Coronary artery (tissue), 2 donors: ENCODE measurements around the gene CD34.

Experiments
- DNase-seq: peaks from one replicate; pipeline ENCODE4 v3.0.0-alpha.2; 2017; ENCODE audit warnings: low spot score
- H3K27ac ChIP-seq, 2 donors: fragments of 200-600 bp; sonication (generic); one replicate each; pipeline ENCODE4 v1.5.1; 2016 to 2019
- H3K4me3 ChIP-seq: fragments of 200-600 bp; sonication (generic); 2 replicates; pipeline ENCODE4 v1.5.1; 2016; ENCODE audit warnings: mild to moderate bottlenecking, moderate library complexity
- TF ChIP-seq, protein P1 (sequence below): fragments of 200-600 bp; sonication (generic); IDR thresholded peaks from one replicate; pipeline ENCODE4 v1.5.1; 2019; ENCODE audit warnings: antibody characterized with exemption

The CD34 gene

DNA sequence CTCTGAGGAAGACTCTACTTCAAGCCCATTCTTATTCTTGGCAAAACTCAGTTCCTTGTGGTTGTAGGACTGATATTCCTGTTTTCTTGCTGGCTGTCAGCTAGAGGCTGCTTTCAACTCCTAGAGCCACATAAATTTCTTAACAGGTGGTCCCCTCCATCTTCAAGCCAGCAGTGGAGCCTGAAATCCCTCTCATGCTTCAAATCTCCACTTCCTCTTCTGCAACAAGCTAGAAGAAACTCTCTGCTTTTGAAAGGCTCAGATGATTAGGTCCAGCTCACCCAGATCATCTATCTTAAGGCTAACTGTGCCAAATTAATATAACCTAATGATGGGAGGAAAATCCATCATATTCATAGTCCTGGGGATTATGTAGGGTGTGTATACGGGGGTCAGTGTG lies 43.2 kb upstream of the CD34 start:
- TF ChIP-seq, protein P1, sequence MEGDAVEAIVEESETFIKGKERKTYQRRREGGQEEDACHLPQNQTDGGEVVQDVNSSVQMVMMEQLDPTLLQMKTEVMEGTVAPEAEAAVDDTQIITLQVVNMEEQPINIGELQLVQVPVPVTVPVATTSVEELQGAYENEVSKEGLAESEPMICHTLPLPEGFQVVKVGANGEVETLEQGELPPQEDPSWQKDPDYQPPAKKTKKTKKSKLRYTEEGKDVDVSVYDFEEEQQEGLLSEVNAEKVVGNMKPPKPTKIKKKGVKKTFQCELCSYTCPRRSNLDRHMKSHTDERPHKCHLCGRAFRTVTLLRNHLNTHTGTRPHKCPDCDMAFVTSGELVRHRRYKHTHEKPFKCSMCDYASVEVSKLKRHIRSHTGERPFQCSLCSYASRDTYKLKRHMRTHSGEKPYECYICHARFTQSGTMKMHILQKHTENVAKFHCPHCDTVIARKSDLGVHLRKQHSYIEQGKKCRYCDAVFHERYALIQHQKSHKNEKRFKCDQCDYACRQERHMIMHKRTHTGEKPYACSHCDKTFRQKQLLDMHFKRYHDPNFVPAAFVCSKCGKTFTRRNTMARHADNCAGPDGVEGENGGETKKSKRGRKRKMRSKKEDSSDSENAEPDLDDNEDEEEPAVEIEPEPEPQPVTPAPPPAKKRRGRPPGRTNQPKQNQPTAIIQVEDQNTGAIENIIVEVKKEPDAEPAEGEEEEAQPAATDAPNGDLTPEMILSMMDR = no peak
- no peak for DNase-seq
- Histone ChIP-seq H3K4me3 (no peak overlapping the region), H3K27ac (no peak overlapping the region)

DNA sequence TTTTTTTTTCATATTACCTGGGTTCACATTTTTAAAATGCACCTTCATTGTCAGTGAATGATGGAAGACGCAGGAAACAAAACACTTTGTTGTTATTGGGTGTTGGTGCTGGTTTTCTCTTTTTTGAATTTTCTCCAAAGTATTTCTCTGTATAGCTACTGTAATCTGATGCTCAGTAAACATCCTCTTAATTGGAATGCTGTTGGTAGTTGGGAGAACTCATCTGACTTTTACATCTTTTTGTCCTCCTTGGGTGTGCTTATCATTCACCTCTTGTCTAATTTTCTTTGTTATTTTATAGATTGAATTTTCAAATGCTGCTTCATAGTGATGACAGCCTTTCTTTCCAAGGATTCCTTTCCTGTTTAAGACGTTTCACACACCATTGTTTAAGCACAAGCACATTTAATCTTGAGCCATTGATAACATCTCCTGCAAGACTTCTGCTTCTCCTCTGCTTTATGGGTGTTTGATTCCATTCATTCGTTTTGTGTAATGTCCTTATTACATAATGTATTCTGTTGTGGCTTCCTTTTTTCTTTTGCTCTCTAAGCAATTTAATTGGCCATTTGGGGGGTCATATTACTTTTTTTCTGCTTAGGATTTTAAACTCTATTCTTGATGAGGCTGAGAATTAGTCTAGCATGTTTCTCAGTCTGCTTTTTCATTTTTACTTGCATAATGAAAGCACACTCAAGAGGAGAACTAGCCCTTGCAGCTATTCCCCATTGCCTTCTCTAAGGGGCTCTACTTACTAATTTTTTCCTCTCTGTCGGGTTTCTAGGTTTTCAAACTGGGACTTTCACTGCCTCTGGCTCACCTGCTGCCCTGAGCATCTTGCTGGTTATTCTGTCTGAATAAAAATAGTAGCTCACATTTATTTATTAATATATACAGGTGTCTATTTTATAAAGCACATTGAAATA lies 42.0 kb upstream of the CD34 start:
- TF ChIP-seq, protein P1 = no peak
- no peak overlapping the region for H3K4me3 ChIP-seq
- H3K27ac ChIP-seq = no peak overlapping the region
- no peak for DNase-seq

DNA sequence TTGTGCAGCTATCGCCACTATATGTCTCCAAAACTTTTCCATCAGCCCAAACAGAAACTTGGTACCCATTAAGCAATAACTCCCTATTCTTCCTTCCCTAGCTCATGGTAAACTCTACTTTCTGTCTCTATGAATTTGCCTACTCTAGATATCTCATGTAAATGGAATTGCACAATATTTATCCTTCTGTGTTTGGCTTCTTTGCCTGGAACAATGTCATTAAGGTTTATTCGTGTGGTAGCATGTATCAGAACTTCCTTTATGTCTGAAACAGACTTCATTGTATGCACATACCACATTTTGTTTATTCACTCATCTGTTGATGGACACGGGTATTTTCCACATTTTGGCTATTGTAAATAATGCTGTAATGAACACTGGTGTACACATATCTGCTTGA lies 40.7 kb upstream of the CD34 start:
- H3K4me3 ChIP-seq = no peak overlapping the region
- DNase-seq = no peak
- no peak overlapping the region for H3K27ac ChIP-seq
- TF ChIP-seq, protein P1 = no peak

DNA sequence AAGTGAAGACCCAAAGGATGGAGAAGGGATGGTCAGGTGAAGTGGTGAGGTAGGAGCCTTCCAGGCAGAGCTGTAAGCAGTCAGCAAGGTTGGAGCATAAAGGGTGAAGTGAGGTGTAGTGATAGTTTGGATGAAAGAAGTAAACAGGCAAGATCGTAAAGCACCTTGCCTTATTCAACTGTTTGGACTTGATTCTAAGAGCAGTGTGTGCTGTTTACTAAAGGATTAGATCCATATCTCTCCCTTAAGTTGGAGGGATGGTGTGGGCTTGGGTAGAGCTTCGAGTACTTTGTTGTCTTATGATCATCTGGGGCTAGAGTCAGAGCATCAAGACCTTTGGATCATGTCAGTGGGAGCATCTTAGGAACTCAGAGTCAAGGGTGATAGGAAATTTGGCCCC lies 39.8 kb upstream of the CD34 start:
- H3K4me3 ChIP-seq = no peak overlapping the region
- no peak overlapping the region for H3K27ac ChIP-seq

DNA sequence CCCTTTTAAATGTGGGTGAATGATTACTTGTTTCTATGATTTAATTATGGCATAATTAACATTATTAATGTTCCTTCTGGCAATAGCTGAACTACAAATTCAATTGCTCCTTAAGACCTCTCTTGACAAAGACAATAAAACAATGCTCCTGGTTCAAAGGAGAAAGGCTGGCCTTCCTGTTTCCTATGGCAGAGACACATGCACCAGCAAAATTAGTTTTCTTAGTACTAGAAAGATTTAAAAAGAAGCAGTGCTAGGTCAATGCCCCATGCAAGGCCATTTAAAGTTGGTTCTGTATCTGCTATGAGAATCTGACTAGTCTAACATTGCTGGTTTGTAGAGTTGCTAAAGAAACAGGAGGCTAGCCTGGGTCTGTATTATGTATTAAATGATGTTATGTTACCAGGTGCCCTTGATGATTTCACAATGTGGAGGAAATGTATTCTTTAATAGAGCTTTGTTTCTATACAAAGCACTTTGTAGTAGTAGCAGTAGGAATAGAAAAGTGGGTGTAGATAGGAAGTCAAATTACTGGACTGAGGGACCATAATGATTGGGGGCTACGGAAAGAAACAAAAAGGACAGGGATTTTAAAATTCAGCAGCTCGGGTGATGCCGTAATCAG lies 38.8 kb upstream of the CD34 start:
- DNase-seq = no peak
- TF ChIP-seq, protein P1 = no peak
- Histone ChIP-seq H3K27ac (no peak overlapping the region), H3K4me3 (no peak overlapping the region)

More for the DNA sequence above, 39.8 kb upstream of the CD34 start:
- DNase-seq = no peak
- TF ChIP-seq, protein P1 = no peak

DNA sequence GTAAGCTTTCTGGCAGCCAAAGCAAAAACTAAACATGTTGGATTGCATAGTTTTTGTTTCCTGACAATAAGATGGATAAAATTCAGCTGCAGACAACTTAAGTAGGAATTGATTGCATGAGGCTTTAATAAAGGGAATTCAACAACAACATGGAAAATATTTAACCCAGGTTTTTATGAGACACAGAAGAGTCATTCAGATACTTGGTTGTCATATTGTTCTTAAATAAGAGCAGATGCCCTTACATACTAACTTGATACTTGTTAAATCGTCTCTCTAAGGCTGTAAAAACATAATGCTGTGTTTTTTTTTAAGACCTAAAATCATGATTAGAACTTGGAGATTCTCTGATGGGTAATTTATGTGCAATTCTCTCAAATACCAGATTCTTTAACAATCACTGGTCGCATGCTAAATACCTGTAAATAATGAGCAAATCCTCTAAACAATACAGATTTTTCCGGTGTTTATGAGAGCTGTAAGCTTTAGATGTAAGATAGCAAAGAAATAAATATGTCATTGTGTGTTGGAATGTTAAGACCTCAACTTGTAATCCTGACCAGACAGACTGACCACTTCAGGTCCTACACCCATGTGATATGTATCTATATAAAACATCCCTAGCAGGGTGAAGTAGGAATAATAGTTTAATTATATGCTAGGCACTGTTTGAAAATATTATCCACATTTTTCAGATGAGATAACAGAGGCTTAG lies 37.8 kb upstream of the CD34 start:
- no peak for DNase-seq
- TF ChIP-seq, protein P1 = no peak
- H3K27ac ChIP-seq = no peak overlapping the region
- H3K4me3 ChIP-seq = no peak overlapping the region
